GM18507 (cell line): ENCODE results near the gene PSD4.
A peak's percentile ranks its signal among the peaks of the same experiment; 100 is the strongest.

ENCODE experiments used
- DNase-seq: peaks from one replicate; pipeline ENCODE4 v3.0.0; 2011; ENCODE audit warnings: low read depth; ENCODE audit not compliant: insufficient read length; ENCODE audit errors: extremely low spot score
- FAIRE-seq: peaks from 2 replicates; lab custom pipeline; 2011; peaks lifted over from hg19 to GRCh38; lab: Jason Lieb, UNC

PSD4 gene

GRCh38 chr2:113216321-113216720, 42.5 kb downstream of the PSD4 start:
- DNase-seq: no peak
- FAIRE-seq: no peak

- DNase-seq: no peak
- no peak for FAIRE-seq
These were observed 43.2 kb downstream of the PSD4 start for GRCh38 chr2:113216891-113217454.

- no peak for FAIRE-seq
- DNase-seq: no peak
These were observed 43.9 kb downstream of the PSD4 start for GRCh38 chr2:113217455-113218282.

- DNase-seq (no peak), FAIRE-seq (peak; percentile 87)
These were observed 44.7 kb downstream of the PSD4 start for GRCh38 chr2:113218283-113219091.

GRCh38 chr2:113219092-113219441, 45.3 kb downstream of the PSD4 start:
- DNase-seq (no peak), FAIRE-seq (no peak)

GRCh38 chr2:113219525-113219888, 45.7 kb downstream of the PSD4 start:
- no peak for DNase-seq
- FAIRE-seq: no peak

GRCh38 chr2:113219889-113220641, 46.3 kb downstream of the PSD4 start:
- DNase-seq: no peak
- FAIRE-seq: no peak

GRCh38 chr2:113220970-113221708, 47.4 kb downstream of the PSD4 start:
- DNase-seq (no peak), FAIRE-seq (no peak)

- no peak for FAIRE-seq
These were observed 48.1 kb downstream of the PSD4 start for GRCh38 chr2:113221846-113222245.

GRCh38 chr2:113223813-113224212, 50.0 kb downstream of the PSD4 start:
- DNase-seq: no peak
- FAIRE-seq: no peak

More at GRCh38 chr2:113221846-113222245, 48.1 kb downstream of the PSD4 start:
- no peak for DNase-seq

- FAIRE-seq: no peak
- no peak for DNase-seq
These were observed 51.0 kb downstream of the PSD4 start for GRCh38 chr2:113224647-113225236.

GRCh38 chr2:113225263-113226259, 51.8 kb downstream of the PSD4 start:
- DNase-seq (no peak), FAIRE-seq (no peak)

- DNase-seq (no peak), FAIRE-seq (no peak)
These were observed 52.7 kb downstream of the PSD4 start for GRCh38 chr2:113226462-113226861.

GRCh38 chr2:113227290-113227689, 53.5 kb downstream of the PSD4 start:
- DNase-seq: no peak
- FAIRE-seq: no peak

GRCh38 chr2:113227698-113228097, 53.9 kb downstream of the PSD4 start:
- FAIRE-seq: no peak

GRCh38 chr2:113228351-113228750, 54.6 kb downstream of the PSD4 start:
- FAIRE-seq (no peak), DNase-seq (no peak)

More at GRCh38 chr2:113227698-113228097, 53.9 kb downstream of the PSD4 start:
- DNase-seq: no peak

GRCh38 chr2:113228991-113229716, 55.4 kb downstream of the PSD4 start:
- DNase-seq: no peak
- no peak for FAIRE-seq
